GM12874 (cell line): ENCODE results near the gene DLG2.

Experiments
- CTCF ChIP-seq: IDR thresholded peaks from 2 replicates; pipeline ENCODE4 v1.5.1; 2011; ENCODE audit warnings: low read depth, mild to moderate bottlenecking, control low read depth, low read length, moderate library complexity; ENCODE audit not compliant: insufficient read depth

The DLG2 gene

GRCh38 chr11:84289381-84289906 lies 1337.7 kb downstream of the DLG2 start:
- no peak for TF ChIP-seq CTCF

GRCh38 chr11:84273541-84273940 lies 1353.6 kb downstream of the DLG2 start:
- no peak for TF ChIP-seq CTCF

GRCh38 chr11:84270466-84270865 lies 1356.7 kb downstream of the DLG2 start:
- TF ChIP-seq CTCF, result no peak

GRCh38 chr11:84264066-84264465 lies 1363.1 kb downstream of the DLG2 start:
- no peak for TF ChIP-seq CTCF

- TF ChIP-seq CTCF, result peak; percentile 44
These were observed 1365.4 kb downstream of the DLG2 start for GRCh38 chr11:84261707-84262106.

- TF ChIP-seq CTCF, result no peak
These were observed 1366.3 kb downstream of the DLG2 start for GRCh38 chr11:84260862-84261261.

- no peak for TF ChIP-seq CTCF
These were observed 1370.5 kb downstream of the DLG2 start for GRCh38 chr11:84256618-84257017.

- TF ChIP-seq CTCF, result no peak
These were observed 1371.7 kb downstream of the DLG2 start for GRCh38 chr11:84255483-84255882.
